ENCODE results near the gene RAB5A. TPM values are rescaled to one million over a fixed set of nuclear protein-coding genes. Genes with fewer than 3 reads are reported as not detected.

Gene RAB5A
- total and polyA plus RNA-seq, 2 donors (not counting 3 experiments of a cell fraction or from before 2014, with no cell fraction given): 20.6 to 63.8 TPM

DNA sequence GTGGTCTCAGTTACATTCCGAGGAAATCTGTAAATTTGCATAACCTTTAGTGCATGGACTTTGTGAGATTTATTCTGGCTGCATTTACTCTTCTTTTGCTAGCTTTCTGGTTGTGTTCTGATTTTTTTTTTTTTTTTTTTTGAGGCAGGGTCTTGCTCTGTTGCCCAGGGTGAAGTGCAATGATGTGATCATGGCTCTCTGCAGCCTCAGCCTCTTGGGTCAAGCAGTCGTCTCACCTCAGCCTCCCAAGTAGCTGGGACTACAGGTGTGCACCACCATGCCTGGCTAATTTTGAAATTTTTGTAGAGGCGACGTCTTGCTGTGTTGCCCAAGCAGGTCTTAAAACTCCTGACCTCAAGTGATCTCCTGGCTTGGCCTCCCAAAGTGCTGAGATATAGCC, 12.6 kb downstream of the RAB5A start:
- no peak for FAIRE-seq
- CTCF ChIA-PET: interaction anchor here (1.0 kb wide), 1 partner anchor 11 kb away, joined by 3 read pairs; no protein-coding TSS in a partner anchor

More for the DNA sequence above, 12.6 kb downstream of the RAB5A start:
- DNase-seq (ENCODE audit: low read depth, low spot score): no peak
- POLR2A ChIA-PET: no interaction called here
- Histone ChIP-seq H3K27me3 (ENCODE audit: control insufficient read depth in 2 of 2, insufficient read depth in 2 of 2, low read length in 2 of 2) (no peaks in the 10 kb centered on the region), H3K79me2 (ENCODE audit: control insufficient read depth, insufficient read depth, low read length) (peaks cover 94% of the 10 kb centered on the region), H3K4me1 (ENCODE audit: control insufficient read depth, extremely low read depth, insufficient read depth, low read length) (no peaks in the 10 kb centered on the region), H3K4me2 (ENCODE audit: insufficient read depth, low read length) (no peak overlapping the region), H3K9me1 (replicated peaks; ENCODE audit: control insufficient read depth, extremely low read depth, insufficient read depth, low read length) (no peaks in the 10 kb centered on the region), H3K27ac (ENCODE audit: insufficient read depth, low read depth, low read length) (no peak overlapping the region), H2AFZ (ENCODE audit: low read depth, low read length) (no peak overlapping the region), H3K4me3 (replicated peaks in 1 of 3; ENCODE audit: insufficient read depth in 1 of 3, low read depth in 1 of 3, low read length in 3 of 3) (no peak overlapping the region), H4K20me1 (replicated peaks; ENCODE audit: control insufficient read depth, extremely low read depth, insufficient read depth, low read length) (peaks cover 4% of the 10 kb centered on the region), H3K9ac (replicated peaks; ENCODE audit: extremely low read depth, insufficient read depth, low read length) (no peak overlapping the region), H3K36me3 (ENCODE audit: control insufficient read depth in 2 of 2, extremely low read depth in 1 of 2, insufficient read depth in 2 of 2, low read length in 2 of 2) (peaks cover 8 to 11% of the 10 kb centered on the region in 2 experiments), H3K9me3 (replicated peaks; ENCODE audit: control insufficient read depth, insufficient read depth, low read length) (no peaks in the 10 kb centered on the region)
- TF ChIP-seq FOS (IDR thresholded peaks at IDR 0.05; ENCODE audit: borderline replicate concordance, insufficient read depth, low read length) (no peak), JUN (IDR thresholded peaks at IDR 0.05; ENCODE audit: borderline replicate concordance, insufficient read depth, insufficient read length, low read depth) (no peak), GATA2 (IDR thresholded peaks at IDR 0.05; ENCODE audit: insufficient read depth, insufficient read length, low read depth, low read length) (no peak), MYC (IDR thresholded peaks at IDR 0.05; ENCODE audit: low read depth, low read length) (no peak), EZH2 (IDR thresholded peaks at IDR 0.05; ENCODE audit: borderline replicate concordance, low read depth, low read length, severe bottlenecking) (no peak), POLR2A (IDR thresholded peaks at IDR 0.05; ENCODE audit: low read depth, low read length) (no peak), POLR2AphosphoS5 (IDR thresholded peaks at IDR 0.05; ENCODE audit: insufficient read depth, low read depth, low read length) (no peak)
- TF ChIP-seq, protein P1, sequence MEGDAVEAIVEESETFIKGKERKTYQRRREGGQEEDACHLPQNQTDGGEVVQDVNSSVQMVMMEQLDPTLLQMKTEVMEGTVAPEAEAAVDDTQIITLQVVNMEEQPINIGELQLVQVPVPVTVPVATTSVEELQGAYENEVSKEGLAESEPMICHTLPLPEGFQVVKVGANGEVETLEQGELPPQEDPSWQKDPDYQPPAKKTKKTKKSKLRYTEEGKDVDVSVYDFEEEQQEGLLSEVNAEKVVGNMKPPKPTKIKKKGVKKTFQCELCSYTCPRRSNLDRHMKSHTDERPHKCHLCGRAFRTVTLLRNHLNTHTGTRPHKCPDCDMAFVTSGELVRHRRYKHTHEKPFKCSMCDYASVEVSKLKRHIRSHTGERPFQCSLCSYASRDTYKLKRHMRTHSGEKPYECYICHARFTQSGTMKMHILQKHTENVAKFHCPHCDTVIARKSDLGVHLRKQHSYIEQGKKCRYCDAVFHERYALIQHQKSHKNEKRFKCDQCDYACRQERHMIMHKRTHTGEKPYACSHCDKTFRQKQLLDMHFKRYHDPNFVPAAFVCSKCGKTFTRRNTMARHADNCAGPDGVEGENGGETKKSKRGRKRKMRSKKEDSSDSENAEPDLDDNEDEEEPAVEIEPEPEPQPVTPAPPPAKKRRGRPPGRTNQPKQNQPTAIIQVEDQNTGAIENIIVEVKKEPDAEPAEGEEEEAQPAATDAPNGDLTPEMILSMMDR (IDR thresholded peaks at IDR 0.05; ENCODE audit: extremely low read depth in 1 of 2, insufficient read depth in 1 of 2, low read depth in 1 of 2, low read length in 2 of 2): no peak
- TF ChIP-seq, protein P2, sequence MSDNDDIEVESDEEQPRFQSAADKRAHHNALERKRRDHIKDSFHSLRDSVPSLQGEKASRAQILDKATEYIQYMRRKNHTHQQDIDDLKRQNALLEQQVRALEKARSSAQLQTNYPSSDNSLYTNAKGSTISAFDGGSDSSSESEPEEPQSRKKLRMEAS (IDR thresholded peaks at IDR 0.05; ENCODE audit: insufficient read depth, insufficient read length): no peak
- BruUV-seq (replicated peaks): no TSS peak
- intact Hi-C loops (cut with micrococcal nuclease): no loop called here
- dilution Hi-C loops (cut with MboI; ENCODE audit: extremely low pct_ligation_motif_present, low sequenced_read_pairs): no loop called here

Measured in endothelial cell of umbilical vein (primary cell).